Heart left ventricle (tissue), 16 donors: ENCODE results near the gene CPT1A. TPM values are rescaled to one million over a fixed set of nuclear protein-coding genes. Genes with fewer than 3 reads are reported as not detected.

Experiments used
- ATAC-seq, 4 donors: fragments of 200-7000 bp; cut with Tn5 transposase; one replicate each; pipeline ENCODE4 v1.9.1; 2020 to 2022; ENCODE audit warnings: moderate library complexity in 4 of 4, mild to moderate bottlenecking in 3 of 4, moderate number of reproducible peaks in 1 of 4
- DNase-seq, 5 donors: peaks; one replicate each; pipeline ENCODE4 v3.0.0-alpha.2; 2020
- H3K27ac ChIP-seq, 12 donors: fragments of 200-600 bp; sonication (generic) in 4 of 12; one replicate each; pipeline versions ENCODE4 v1.5.0 to v1.8.0; 2016 to 2022; ENCODE audit warnings: mild to moderate bottlenecking in 2 of 12
- H3K27me3 ChIP-seq, 9 donors: fragments of 200-600 bp; sonication (generic) in 2 of 9; one replicate each; pipeline versions ENCODE4 v1.5.1 to v1.8.0; 2016 to 2022; ENCODE audit warnings: mild to moderate bottlenecking in 3 of 9
- H3K36me3 ChIP-seq, 9 donors: fragments of 200-600 bp; sonication (generic) in 2 of 9; one replicate each; pipeline versions ENCODE4 v1.5.0 to v1.8.0; 2018 to 2022; ENCODE audit warnings: mild to moderate bottlenecking in 2 of 9
- H3K4me1 ChIP-seq, 12 donors: fragments of 200-600 bp; sonication (generic) in 4 of 12; one replicate each; pipeline versions ENCODE4 v1.5.0 to v1.8.0; 2016 to 2022; ENCODE audit warnings: mild to moderate bottlenecking in 3 of 12
- H3K4me3 ChIP-seq, 12 donors: fragments of 200-600 bp; sonication (generic) in 4 of 12; one replicate each; pipeline versions ENCODE4 v1.5.0 to v1.8.0; 2017 to 2022; ENCODE audit warnings: mild to moderate bottlenecking in 9 of 12, moderate library complexity in 4 of 12
- H3K9me3 ChIP-seq, 12 donors: fragments of 200-600 bp; sonication (generic) in 4 of 12; one replicate each; pipeline versions ENCODE4 v1.5.0 to v1.8.0; 2016 to 2022; ENCODE audit warnings: mild to moderate bottlenecking in 1 of 12
- POLR2A ChIP-seq, 2 donors: fragments of 450-650 bp; IDR thresholded peaks; one replicate each; pipeline ENCODE4 v1.6.1; 2017; ENCODE audit warnings: antibody characterized with exemption in 2 of 2, mild to moderate bottlenecking in 2 of 2, moderate library complexity in 2 of 2
- WGBS, 4 donors: extraction: QIAGEN DNeasy Blood & Tissue Kit in 2 of 4; methylation state at CpG; one replicate each; pipeline versions ENCODE4 v1.1.5 to v1.1.7; 2013 to 2018; 5-methylcytosine and 5-hydroxymethylcytosine counted together
- intact Hi-C, 10 donors: fragments of 100-400 bp; cut with DNase I; formaldehyde crosslinking; loops; one replicate each; pipeline versions ENCODE4 v1.11.1 to v1.14.2; 2022
- polyA plus RNA-seq, 2 donors: library from polyadenylated mRNA; stranded (reverse); fragments of 200-250 nt; gene quantifications; one replicate each; pipeline ENCODE4 v1.2.3, GENCODE V29; 2013
- total RNA-seq, 9 donors: library from RNA; depleted of rRNA in 2 of 9; stranded (reverse); fragments of >200 nt in 2 of 9; fragmentation: NEBNext Ultra II Directional in 3 of 9; extraction: Animal tissue kit (Norgen Biotek cat#: 25700) in 3 of 9; gene quantifications; one replicate each; pipeline versions ENCODE4 v1.1.0 to v1.2.4, GENCODE V29; 2016 to 2023
- TF ChIP-seq, protein P1 (sequence below), 12 donors: fragments of 200-600 bp; sonication (generic) in 4 of 12; IDR thresholded peaks; one replicate each; pipeline versions ENCODE4 v1.5.0 to v1.8.0; 2018 to 2022; ENCODE audit warnings: antibody characterized with exemption in 12 of 12, mild to moderate bottlenecking in 5 of 12
- donor health status: ischemic (EF 13 %, LVEDD 7.1; RV severe dilation, severe dysfunction).
- donor health status: healthy with polysubstance abuse.
- donor health status: DM: no; HTN: yes; CAD: no.
- donor health status: DM: no; HTN: no; CAD: no.
- donor health status: ischemic (EF 25% LVEDD 6.9; RV normal size, moderate dysfunction).
- donor health status: ischemic (EF 25% LVEDD 5.7; RV mildly dilated, moderate dysfunction).
- donor health status: healthy.
- donor health status: DM: yes; HTN: yes; CAD: no.
- donor health status: ischemic (EF 35%, LVEDD 5.7; RV mildly dilated, moderate dysfunction).
- donor health status: nonischemic (EF 11% LVEDD 7.7; RV severe dilation, severe dysfunction).
- donor health status: DM: yes; HTN: yes; CAD: no.
- donor health status: PGD.
- donor health status: ischemic (EF 29% LVEDD 5.4; RV normal size, mild dysfunction).
- donor health status: nonischemic (EF 23%, LVEDD 6.1; RV moderate dilation, normal function).

The CPT1A gene
- total and polyA plus RNA-seq, 11 donors, result 20.9 to 116 (median 51.6) TPM

DNA sequence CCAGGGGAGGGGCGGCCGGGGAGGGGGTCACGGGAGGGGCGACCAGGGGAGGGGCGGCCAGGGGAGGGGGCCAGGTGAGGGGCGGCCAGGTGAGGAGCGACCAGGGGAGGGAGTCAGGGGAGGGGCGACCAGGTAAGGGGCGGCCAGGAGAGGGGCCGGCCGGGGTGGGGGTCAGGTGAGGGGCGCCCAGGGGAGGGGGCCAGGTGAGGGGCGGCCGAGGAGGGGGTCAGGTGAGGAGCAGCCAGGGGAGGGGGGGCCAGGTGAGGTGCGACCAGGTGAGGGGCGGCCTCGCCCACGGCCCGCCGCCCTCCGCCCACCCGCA is 90.8 kb downstream of the CPT1A start:
- peaks cover 0 to 16% (median 4%) of the 10 kb centered on the region in 9 donors for H3K36me3 ChIP-seq
- H3K4me3 ChIP-seq, result peak overlapping the region in 9 of 12 donors; percentile 16 to 59 (median 43)
- DNase-seq (no peak), ATAC-seq (no peak)
- 4 to 10% (median 5%) methylated on average over 10 to 21 of the region's 22 CpGs for WGBS, 4 donors
- H3K4me1 ChIP-seq, result peaks cover 0 to 25% (median 15%) of the 10 kb centered on the region in 12 donors
- no peak overlapping the region for H3K27ac ChIP-seq
- no peak for TF ChIP-seq POLR2A (IDR thresholded peaks at IDR 0.05)
- TF ChIP-seq, protein P1, sequence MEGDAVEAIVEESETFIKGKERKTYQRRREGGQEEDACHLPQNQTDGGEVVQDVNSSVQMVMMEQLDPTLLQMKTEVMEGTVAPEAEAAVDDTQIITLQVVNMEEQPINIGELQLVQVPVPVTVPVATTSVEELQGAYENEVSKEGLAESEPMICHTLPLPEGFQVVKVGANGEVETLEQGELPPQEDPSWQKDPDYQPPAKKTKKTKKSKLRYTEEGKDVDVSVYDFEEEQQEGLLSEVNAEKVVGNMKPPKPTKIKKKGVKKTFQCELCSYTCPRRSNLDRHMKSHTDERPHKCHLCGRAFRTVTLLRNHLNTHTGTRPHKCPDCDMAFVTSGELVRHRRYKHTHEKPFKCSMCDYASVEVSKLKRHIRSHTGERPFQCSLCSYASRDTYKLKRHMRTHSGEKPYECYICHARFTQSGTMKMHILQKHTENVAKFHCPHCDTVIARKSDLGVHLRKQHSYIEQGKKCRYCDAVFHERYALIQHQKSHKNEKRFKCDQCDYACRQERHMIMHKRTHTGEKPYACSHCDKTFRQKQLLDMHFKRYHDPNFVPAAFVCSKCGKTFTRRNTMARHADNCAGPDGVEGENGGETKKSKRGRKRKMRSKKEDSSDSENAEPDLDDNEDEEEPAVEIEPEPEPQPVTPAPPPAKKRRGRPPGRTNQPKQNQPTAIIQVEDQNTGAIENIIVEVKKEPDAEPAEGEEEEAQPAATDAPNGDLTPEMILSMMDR (IDR thresholded peaks at IDR 0.05), result no peak
- no peaks in the 10 kb centered on the region for H3K9me3 ChIP-seq
- intact Hi-C loops, result loop anchor here in 1 of 10 donors (10.0 kb wide), 1 partner anchor 64 kb away; no protein-coding TSS in a partner anchor
- H3K27me3 ChIP-seq, result no peaks in the 10 kb centered on the region

DNA sequence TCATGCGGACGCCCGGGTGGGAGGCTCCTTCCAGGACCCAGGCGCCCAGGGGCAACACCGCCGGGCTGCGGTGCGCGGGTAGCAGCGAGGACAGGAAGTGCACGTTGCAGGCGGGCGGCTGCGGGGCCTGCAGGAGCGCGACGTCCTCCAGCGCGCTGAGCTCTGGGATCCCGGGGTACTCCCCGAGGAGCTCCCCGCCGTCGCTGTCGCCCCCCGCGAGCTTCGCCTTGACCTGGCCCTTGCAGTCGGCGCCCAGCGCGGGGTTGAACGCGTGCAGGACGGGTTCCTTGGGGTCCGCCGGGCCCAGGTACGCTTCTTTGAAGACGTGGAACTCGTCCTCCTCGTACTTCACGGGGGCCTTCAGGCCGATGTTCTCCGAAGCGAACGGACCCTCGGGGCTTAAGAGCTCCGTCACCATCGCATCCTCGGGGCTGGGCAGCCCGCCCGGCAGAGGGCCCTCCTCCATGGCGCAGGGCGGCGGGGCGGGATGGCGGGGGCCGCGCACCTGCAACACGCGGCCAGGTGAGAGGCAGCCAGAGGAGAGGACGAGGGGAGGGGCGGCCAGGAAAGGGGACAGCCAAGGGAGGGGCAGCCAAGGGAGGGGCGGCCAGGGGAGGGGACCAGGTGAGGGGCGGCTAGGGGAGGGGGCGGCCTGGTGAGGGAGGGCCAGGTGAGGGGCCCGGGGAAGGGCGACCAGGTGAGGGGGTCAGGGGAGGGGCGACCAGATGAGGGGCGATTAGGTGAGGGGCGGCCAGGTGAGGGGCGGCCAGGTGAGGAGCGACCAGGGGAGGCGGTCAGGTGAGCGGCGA is 91.3 kb downstream of the CPT1A start:
- Histone ChIP-seq H3K4me3 (peak overlapping the region in 6 of 12 donors; percentile 3 to 52 (median 25)), H3K27ac (peak overlapping the region in 2 of 12 donors; percentile 2 to 32), H3K4me1 (peaks cover 0 to 25% (median 15%) of the 10 kb centered on the region in 12 donors), H3K27me3 (no peaks in the 10 kb centered on the region), H3K9me3 (no peaks in the 10 kb centered on the region), H3K36me3 (peaks cover 0 to 12% (median 4%) of the 10 kb centered on the region in 9 donors)
- peak in 2 of 4 donors; percentile 3 to 4 for ATAC-seq
- TF ChIP-seq, protein P1 (IDR thresholded peaks at IDR 0.05), result no peak
- TF ChIP-seq POLR2A (IDR thresholded peaks at IDR 0.05), result no peak
- no peak for DNase-seq
- intact Hi-C loops, result loop anchor here in 1 of 10 donors (10.0 kb wide), 1 partner anchor 64 kb away; no protein-coding TSS in a partner anchor
- 35 to 52% (median 37%) methylated on average over 60 to 76 of the region's 76 CpGs for WGBS, 4 donors

GRCh38 chr11:68749229-68750123 is 92.2 kb downstream of the CPT1A start:
- Histone ChIP-seq H3K27ac (peak overlapping the region in 4 of 12 donors; percentile 2 to 32 (median 9)), H3K4me1 (peaks cover 0 to 25% (median 15%) of the 10 kb centered on the region in 12 donors), H3K36me3 (peaks cover 0 to 7% (median 0%) of the 10 kb centered on the region in 9 donors), H3K27me3 (no peaks in the 10 kb centered on the region), H3K9me3 (no peaks in the 10 kb centered on the region), H3K4me3 (peak overlapping the region in 1 of 12 donors; percentile 29)
- WGBS, 4 donors, result 48 to 65% (median 60%) methylated on average over 20 of the region's 20 CpGs
- DNase-seq (no peak), ATAC-seq (peak in 2 of 4 donors; percentile 18 to 59)
- no peak for TF ChIP-seq POLR2A (IDR thresholded peaks at IDR 0.05)
- TF ChIP-seq, protein P1 (IDR thresholded peaks at IDR 0.05), result no peak
- intact Hi-C loops, result loop anchor here in 1 of 10 donors (10.0 kb wide), 1 partner anchor 65 kb away; no protein-coding TSS in a partner anchor
